Stimulated activated CD8-positive, alpha-beta memory T cell treated with anti-CD3 and anti-CD28 coated beads, Interleukin-12 subunit alpha, Interleukin-12 subunit beta, amount 100 ng/mL, for 4 hours (primary cell): Measurements from ENCODE around the gene MZT2B.
A peak's percentile ranks its signal among the peaks of the same experiment; 100 is the strongest.
"Not testable (repeated sequence)": the region's sequence is repeated elsewhere in the genome, so short reads cannot be mapped to it uniquely, and the experiment has no call there.

Source experiments
- DNase-seq: peaks from one replicate; pipeline ENCODE4 v3.0.0-alpha.2; 2020; ENCODE audit warnings: low read depth

The MZT2B gene

GRCh38 chr2:130181880-130182682 is at the start of gene MZT2B:
TSS of gene MZT2B (plus strand) at chr2:130182262. CDS start at chr2:130182283, 21 bp downstream.
- peak; percentile 85 for DNase-seq

GRCh38 chr2:130135692-130136541 is 46.1 kb upstream of the MZT2B start:
- no peak for DNase-seq

- DNase-seq, result not testable (repeated sequence)
Measured at GRCh38 chr2:130136546-130136945, 45.5 kb upstream of the MZT2B start.

- not testable (repeated sequence) for DNase-seq
Measured at GRCh38 chr2:130137118-130137517, 44.9 kb upstream of the MZT2B start.

- not testable (repeated sequence) for DNase-seq
Measured at GRCh38 chr2:130138326-130138725, 43.7 kb upstream of the MZT2B start.

GRCh38 chr2:130138841-130139251 is 43.2 kb upstream of the MZT2B start:
- not testable (repeated sequence) for DNase-seq

GRCh38 chr2:130139331-130140280 is 42.5 kb upstream of the MZT2B start:
- not testable (repeated sequence) for DNase-seq

- DNase-seq, result not testable (repeated sequence)
Measured at GRCh38 chr2:130140516-130140915, 41.5 kb upstream of the MZT2B start.

GRCh38 chr2:130141002-130141401 is 41.1 kb upstream of the MZT2B start:
- not testable (repeated sequence) for DNase-seq

- DNase-seq, result not testable (repeated sequence)
Measured at GRCh38 chr2:130141645-130142370, 40.3 kb upstream of the MZT2B start.

- DNase-seq, result not testable (repeated sequence)
Measured at GRCh38 chr2:130142396-130143265, 39.4 kb upstream of the MZT2B start.

GRCh38 chr2:130143266-130144039 is 38.6 kb upstream of the MZT2B start:
- not testable (repeated sequence) for DNase-seq

- DNase-seq, result peak; percentile 31
Measured at GRCh38 chr2:130145006-130145414, 37.1 kb upstream of the MZT2B start, which contains the start of gene CCDC74B. TSS of gene CCDC74B (minus strand) at chr2:130145112. CDS start at chr2:130144996, 116 bp downstream.

GRCh38 chr2:130148515-130148914 is 33.5 kb upstream of the MZT2B start:
- DNase-seq, result not testable (repeated sequence)

- no peak for DNase-seq
Measured at GRCh38 chr2:130150181-130151144, 31.6 kb upstream of the MZT2B start.

GRCh38 chr2:130151145-130151512 is 30.9 kb upstream of the MZT2B start:
- not testable (repeated sequence) for DNase-seq

- DNase-seq, result not testable (repeated sequence)
Measured at GRCh38 chr2:130152136-130152815, 29.8 kb upstream of the MZT2B start.
